Colon (tissue), 2 donors: ENCODE data around the gene COL26A1.
"Not testable (repeated sequence)": the region's sequence is repeated elsewhere in the genome, so short reads cannot be mapped to it uniquely, and the experiment has no call there.

Experiments
- FAIRE-seq: peaks from 2 replicates; lab custom pipeline; 2012; peaks lifted over from hg19 to GRCh38; lab: Jason Lieb, UNC
- donor health status: control.
- donor health status: control.

COL26A1 gene

GRCh38 chr7:101362334-101363195, at the start of gene COL26A1:
Gene COL26A1 (plus strand): TSS chr7:101362875. CDS start chr7:101363033, 158 bp downstream.
- no peak for FAIRE-seq

- no peak for FAIRE-seq
Measured at GRCh38 chr7:101315336-101315735, 47.3 kb upstream of the COL26A1 start.

- FAIRE-seq: no peak
Measured at GRCh38 chr7:101319401-101319800, 43.3 kb upstream of the COL26A1 start.

- FAIRE-seq: no peak
Measured at GRCh38 chr7:101321491-101322401, 40.9 kb upstream of the COL26A1 start, which contains the start of gene IFT22. Gene IFT22 (minus strand): TSS chr7:101321812. CDS start chr7:101321709, 103 bp downstream.

GRCh38 chr7:101328159-101328558, 34.5 kb upstream of the COL26A1 start:
- no peak for FAIRE-seq

- no peak for FAIRE-seq
Measured at GRCh38 chr7:101330011-101330484, 32.6 kb upstream of the COL26A1 start.

- FAIRE-seq: no peak
Measured at GRCh38 chr7:101332026-101332425, 30.6 kb upstream of the COL26A1 start.

GRCh38 chr7:101333912-101334311, 28.8 kb upstream of the COL26A1 start:
- FAIRE-seq: no peak

GRCh38 chr7:101340379-101340778, 22.3 kb upstream of the COL26A1 start:
- FAIRE-seq: no peak

GRCh38 chr7:101342892-101343291, 19.8 kb upstream of the COL26A1 start:
- FAIRE-seq: no peak

- no peak for FAIRE-seq
Measured at GRCh38 chr7:101347477-101347876, 15.2 kb upstream of the COL26A1 start.

- FAIRE-seq: not testable (repeated sequence)
Measured at GRCh38 chr7:101348456-101349067, 14.1 kb upstream of the COL26A1 start.

- FAIRE-seq: not testable (repeated sequence)
Measured at GRCh38 chr7:101349300-101349699, 13.4 kb upstream of the COL26A1 start.

- FAIRE-seq: no peak
Measured at GRCh38 chr7:101352920-101353308, 9.8 kb upstream of the COL26A1 start.

- FAIRE-seq: no peak
Measured at GRCh38 chr7:101357433-101357832, 5.2 kb upstream of the COL26A1 start.

GRCh38 chr7:101363196-101363733, 590 bp downstream of the COL26A1 start:
- FAIRE-seq: no peak

- no peak for FAIRE-seq
Measured at GRCh38 chr7:101363734-101364374, 1.2 kb downstream of the COL26A1 start.

- no peak for FAIRE-seq
Measured at GRCh38 chr7:101365956-101366355, 3.3 kb downstream of the COL26A1 start.

- FAIRE-seq: no peak
Measured at GRCh38 chr7:101367676-101368075, 5.0 kb downstream of the COL26A1 start.

- no peak for FAIRE-seq
Measured at GRCh38 chr7:101368422-101369165, 5.9 kb downstream of the COL26A1 start.

GRCh38 chr7:101370836-101371235, 8.2 kb downstream of the COL26A1 start:
- FAIRE-seq: no peak
